ENCODE measurements around the gene TFF3.

GRCh38 chr21:42361286-42361685 lies 46.1 kb upstream of the TFF3 start:
- TF ChIP-seq EZH2phosphoT487 (conservative IDR thresholded peaks at IDR 0.05; ENCODE audit: low read length) (no peak), CTCF (IDR thresholded peaks at IDR 0.05; ENCODE audit: insufficient read depth, low read length, poor library complexity, severe bottlenecking) (no peak)

All from SU-DHL-6 (cell line).